ENCODE measurements around the gene FAM229B. TPM values are rescaled to one million over a fixed set of nuclear protein-coding genes. Genes with fewer than 3 reads are reported as not detected.
"Not testable (repeated sequence)": the region's sequence is repeated elsewhere in the genome, so short reads cannot be mapped to it uniquely, and the experiment has no call there.

Gene FAM229B
- total RNA-seq, 1 experiment from 2014 or later: 13.1 TPM

DNA sequence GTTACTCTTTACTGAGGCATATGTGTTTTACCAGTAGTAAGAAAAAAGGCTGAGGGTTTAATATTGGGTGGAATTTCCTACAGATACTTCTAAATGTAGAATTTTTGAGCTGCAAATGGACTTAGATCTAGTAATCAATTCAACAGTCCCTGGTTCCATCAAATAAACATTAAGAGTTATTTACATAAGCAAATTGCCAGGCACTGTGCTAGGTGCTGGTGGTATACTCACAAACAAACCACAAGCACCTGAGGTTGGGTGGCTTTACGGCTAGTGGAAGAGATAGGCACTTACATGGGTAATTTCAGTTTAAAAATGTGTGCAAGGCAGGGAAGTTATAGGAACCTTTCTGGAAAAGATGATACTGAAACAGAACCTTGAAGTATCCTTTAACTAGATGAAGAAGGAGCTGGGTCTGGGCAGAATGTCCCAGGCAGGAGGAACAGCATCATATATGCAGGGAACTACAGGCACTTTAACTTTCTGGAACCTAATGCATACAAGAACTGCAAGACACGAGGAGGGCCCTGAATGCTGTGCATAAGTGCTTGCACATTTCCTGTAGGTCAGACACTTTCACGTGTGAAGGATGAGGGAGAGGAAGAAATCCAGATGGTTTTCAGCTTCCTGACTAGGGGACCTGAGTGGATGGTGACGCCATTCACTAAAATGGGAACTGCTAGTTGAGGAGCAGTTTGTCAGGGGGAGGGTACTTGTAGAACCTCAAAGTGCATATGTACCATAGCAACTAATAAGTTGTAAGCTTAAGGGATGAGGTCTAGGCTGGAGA lies 29.0 kb upstream of the FAM229B start:
- no peak for DNase-seq (ENCODE audit: low read depth)
- in situ Hi-C loops (cut with HindIII; ENCODE audit: low pct_unique_long_range_greater_than_20kb, low sequenced_read_pairs): no loop called here

DNA sequence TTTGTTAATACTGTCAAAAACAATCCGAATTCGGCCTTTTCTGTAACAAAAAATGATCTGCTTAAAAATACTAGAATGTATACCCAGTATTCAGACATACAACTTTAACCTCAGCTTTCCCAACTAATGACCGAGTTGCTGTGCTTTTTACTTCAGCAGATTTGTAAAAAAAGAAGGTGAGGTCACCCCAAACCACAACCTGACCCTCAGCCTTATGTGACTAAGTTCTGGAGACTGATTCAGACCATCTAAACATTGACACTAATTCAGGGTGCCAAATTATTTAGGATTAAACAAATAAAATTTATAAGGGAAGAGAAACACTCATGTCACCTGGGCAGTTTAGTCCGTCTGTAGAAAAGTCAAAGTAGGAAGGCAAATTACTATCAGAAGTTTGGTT lies 25.8 kb upstream of the FAM229B start:
- in situ Hi-C loops (cut with HindIII; ENCODE audit: low pct_unique_long_range_greater_than_20kb, low sequenced_read_pairs): no loop called here
- no peak for DNase-seq (ENCODE audit: low read depth)

DNA sequence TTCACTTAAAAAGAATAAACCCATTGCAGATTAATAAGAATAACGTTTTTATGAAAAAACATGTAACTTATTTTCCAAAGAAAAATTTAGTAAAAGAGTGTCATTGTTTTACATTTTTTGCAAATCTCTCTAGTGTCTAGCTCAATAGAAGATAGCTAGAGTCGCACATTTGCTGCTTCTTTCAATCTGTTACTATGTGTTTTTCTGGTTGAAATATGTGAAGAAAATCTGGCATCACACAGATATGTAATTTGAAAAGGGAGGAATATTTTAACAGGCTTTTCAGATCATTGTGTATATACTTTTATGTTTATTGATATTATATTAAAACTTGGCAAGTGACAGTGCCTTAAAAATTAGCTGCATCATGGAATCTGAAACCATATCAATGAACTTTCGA lies 24.4 kb upstream of the FAM229B start:
- in situ Hi-C loops (cut with HindIII; ENCODE audit: low pct_unique_long_range_greater_than_20kb, low sequenced_read_pairs): no loop called here

DNA sequence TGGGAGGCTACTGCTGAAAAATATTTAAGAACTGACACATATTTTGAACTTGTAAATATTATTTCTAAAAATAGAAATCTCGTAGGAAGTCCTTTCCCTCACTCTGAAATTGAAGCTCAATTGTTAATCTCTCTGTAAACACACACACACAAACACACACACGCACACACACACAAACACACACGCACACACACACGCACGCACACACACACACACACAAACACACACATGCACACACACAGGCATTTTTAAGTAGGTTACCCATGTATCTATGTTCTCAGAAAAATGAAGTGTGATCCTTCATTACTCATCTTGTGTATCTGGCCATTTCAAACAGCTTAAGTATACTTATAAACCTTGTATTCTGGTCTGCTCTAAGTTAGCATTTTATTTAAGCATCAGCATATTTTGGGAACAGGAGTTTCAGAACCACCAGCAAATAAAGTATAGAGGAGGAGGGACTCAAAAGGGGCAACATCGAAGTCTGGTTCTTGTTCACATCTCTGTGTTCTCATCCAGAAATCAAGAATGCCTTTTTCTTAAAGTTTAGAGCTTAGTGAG lies 21.9 kb upstream of the FAM229B start:
- DNase-seq (ENCODE audit: low read depth): no peak
- in situ Hi-C loops (cut with HindIII; ENCODE audit: low pct_unique_long_range_greater_than_20kb, low sequenced_read_pairs): no loop called here

More for the DNA sequence above, 24.4 kb upstream of the FAM229B start:
- DNase-seq (ENCODE audit: low read depth): no peak

DNA sequence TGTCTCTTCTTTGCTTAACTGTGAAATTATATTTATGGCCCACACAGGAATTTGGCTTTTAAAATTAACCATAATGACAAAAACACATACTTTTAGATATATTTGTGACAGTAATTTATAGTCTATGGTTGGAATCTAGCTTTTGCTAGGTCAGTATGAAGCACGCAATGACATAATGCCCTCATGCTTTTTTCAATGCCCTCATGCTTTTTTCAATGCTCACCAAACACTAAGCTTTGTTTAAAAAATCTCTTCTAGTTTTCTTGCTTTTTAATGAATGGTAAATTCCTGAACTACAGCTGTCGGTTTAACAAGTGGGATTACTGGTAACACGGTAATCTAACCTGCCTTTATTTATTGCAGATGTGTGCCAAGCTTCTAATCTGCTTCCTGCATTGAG lies 20.8 kb upstream of the FAM229B start:
- in situ Hi-C loops (cut with HindIII; ENCODE audit: low pct_unique_long_range_greater_than_20kb, low sequenced_read_pairs): no loop called here
- DNase-seq (ENCODE audit: low read depth): no peak

DNA sequence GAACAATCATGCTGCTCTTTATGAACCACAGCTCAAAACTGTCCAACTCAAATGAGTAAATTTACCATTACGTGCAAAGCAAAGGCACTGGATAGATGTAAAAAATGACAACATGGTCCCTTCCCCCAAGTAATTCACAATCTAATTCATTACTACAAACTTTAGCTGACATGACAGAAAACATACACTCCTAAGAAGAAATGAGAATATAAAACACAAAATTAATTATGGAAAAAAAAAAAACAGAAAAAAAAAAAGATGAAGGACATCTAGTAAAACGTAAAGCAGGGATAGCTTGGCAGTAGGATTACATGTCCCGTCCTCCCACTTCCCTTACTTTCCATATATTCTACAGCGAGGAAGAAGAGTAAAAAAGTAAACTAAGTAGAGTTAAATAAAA lies 5.8 kb upstream of the FAM229B start:
- in situ Hi-C loops (cut with HindIII; ENCODE audit: low pct_unique_long_range_greater_than_20kb, low sequenced_read_pairs): no loop called here
- DNase-seq (ENCODE audit: low read depth): no peak

DNA sequence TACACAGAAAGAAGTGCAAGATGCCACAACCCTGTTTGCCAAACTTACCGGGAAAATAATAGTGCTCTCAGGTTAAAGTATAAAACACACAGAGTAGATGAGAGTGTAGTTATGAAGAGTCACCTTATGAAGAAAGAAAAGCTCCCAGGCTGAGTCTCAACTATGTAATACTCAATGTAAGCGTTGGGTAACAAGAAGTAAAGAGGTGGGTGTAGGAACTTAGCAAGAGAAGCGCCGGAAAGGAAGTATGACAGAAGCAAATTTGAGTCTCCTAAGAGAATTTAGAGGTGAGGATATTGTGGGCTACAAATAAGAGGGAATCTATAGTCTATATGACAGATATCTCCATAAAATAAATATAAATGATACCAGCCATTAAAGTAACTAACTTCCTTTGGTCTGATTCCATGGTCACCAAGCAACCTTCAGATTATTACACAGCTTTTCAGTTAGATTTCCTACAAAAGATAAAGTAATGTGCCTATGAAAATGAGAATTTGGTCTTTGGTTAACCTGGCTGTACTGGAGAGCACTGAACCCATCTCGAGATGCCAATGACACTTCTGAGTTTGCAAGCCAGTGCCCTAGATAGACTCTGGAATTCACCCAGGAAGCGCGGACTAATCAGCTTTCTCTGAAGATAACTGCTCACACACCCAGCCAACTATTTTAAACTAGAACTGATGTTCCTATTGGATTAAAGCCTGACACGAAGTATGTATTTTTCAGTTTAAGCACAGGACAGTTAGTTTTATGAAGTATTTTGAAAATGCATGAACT lies 1.9 kb upstream of the FAM229B start:
- in situ Hi-C loops (cut with HindIII; ENCODE audit: low pct_unique_long_range_greater_than_20kb, low sequenced_read_pairs): no loop called here
- no peak for DNase-seq (ENCODE audit: low read depth)

DNA sequence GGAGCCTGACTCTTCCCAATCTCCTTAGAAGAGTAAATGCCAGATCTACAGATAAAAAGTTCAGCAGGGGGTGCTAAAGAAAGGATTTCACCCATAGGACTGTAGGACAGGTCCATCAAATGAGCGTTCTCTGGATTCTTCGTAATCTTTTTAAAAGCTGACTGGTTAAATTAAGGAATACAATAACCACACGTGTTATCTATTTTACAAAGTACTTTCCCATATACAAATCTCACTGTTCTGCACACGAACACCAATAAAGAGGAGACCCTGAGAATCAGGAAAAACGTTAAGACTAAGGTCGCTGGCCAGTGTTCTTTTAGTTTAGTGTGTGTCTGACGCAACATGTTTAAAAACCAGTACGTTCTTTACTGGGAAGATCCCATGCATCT lies 651 bp upstream of the FAM229B start:
- in situ Hi-C loops (cut with HindIII; ENCODE audit: low pct_unique_long_range_greater_than_20kb, low sequenced_read_pairs): no loop called here
- peak; percentile 38 for DNase-seq (ENCODE audit: low read depth)

DNA sequence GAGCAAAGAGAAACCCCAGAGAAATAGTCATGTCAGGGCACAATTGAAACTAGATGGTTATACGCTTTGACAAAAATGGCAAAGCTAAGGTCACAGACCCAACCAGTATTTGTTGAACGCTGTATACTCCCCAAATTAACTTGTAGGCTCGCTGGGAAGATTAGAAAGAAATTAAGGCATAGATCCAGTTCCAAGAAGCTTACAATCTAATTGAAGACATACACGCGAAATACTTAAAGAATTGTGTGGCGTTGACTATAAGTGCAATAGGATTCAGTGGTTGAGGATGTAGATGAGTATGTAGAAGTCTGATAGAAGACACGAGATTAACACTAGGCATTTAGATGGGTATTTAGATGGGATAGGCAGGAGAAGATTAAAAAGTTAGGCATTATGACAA lies 525 bp downstream of the FAM229B start:
- in situ Hi-C loops (cut with HindIII; ENCODE audit: low pct_unique_long_range_greater_than_20kb, low sequenced_read_pairs): no loop called here

DNA sequence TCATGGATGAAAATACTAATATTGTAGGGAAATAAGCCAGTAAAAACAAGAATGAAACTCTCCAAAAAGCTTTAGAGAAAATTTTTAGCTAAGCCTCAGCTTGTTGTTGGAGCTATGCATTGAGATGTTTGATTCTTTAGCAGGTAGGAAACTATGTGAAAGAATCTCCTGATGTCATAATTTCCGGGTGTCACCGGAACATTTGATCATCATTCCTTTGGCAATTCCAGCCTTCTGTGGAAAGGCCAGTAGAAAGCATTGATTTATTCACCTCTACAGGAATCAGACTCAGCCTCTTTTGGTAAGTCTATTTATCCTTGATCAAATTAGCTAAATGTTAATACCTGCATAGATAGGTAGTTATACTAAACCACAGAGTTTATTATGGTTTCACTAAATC lies 9.5 kb downstream of the FAM229B start:
- no peak for DNase-seq (ENCODE audit: low read depth)
- in situ Hi-C loops (cut with HindIII; ENCODE audit: low pct_unique_long_range_greater_than_20kb, low sequenced_read_pairs): no loop called here

More for the DNA sequence above, 525 bp downstream of the FAM229B start:
- no peak for DNase-seq (ENCODE audit: low read depth)

DNA sequence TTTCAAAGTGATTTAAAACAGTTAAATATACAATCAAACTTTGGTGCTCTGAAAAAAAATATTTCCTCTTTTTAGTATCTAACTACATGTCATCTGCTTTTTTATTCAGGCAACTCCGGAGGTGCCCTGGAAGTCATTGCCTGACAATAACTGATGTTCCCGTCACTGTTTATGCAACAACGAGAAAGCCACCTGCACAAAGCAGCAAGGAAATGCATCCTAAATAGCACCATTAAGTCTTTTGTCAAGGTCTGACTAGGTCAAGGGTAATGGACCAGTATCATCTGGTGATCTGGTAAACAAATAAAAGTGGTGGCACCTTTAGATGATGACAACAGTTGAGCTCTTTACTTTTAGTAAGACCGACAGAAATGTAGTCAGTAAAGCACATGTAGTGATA lies 13.2 kb downstream of the FAM229B start:
- in situ Hi-C loops (cut with HindIII; ENCODE audit: low pct_unique_long_range_greater_than_20kb, low sequenced_read_pairs): no loop called here
- DNase-seq (ENCODE audit: low read depth): no peak

DNA sequence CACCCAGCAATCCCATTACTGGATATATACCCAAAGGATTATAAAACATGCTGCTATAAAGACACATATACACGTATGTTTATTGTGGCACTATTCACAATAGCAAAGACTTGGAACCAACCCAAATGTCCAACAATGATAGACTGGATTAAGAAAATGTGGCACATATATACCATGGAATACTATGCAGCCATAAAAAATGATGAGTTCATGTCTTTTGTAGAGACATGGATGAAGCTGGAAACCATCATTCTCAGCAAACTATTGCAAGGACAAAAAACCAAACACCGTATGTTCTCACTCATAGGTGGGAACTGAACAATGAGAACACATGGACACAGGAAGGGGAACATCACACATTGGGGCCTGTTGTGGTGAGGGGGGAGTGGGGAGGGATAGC lies 18.6 kb downstream of the FAM229B start:
- in situ Hi-C loops (cut with HindIII; ENCODE audit: low pct_unique_long_range_greater_than_20kb, low sequenced_read_pairs); DNase-seq (ENCODE audit: low read depth): not testable (repeated sequence)

DNA sequence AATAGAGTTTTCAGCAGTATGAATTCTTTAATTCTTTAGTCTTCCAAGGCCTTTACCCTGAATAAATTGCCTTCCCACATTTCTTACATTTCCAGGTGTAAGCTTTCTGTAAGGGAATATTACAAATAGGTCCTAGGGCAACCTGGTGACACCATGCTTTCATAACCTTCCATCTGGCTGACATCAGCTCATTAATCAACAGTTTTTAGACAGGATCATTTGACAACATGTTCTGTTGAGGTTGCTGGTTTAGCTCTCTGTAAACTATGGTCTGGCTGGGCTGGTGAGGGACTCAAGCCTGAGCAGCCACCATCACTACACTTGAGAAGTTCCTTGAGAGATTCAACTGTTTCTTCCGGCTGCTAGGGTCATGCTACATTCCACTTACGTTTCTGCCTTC lies 19.2 kb downstream of the FAM229B start:
- in situ Hi-C loops (cut with HindIII; ENCODE audit: low pct_unique_long_range_greater_than_20kb, low sequenced_read_pairs): no loop called here
- DNase-seq (ENCODE audit: low read depth): no peak

DNA sequence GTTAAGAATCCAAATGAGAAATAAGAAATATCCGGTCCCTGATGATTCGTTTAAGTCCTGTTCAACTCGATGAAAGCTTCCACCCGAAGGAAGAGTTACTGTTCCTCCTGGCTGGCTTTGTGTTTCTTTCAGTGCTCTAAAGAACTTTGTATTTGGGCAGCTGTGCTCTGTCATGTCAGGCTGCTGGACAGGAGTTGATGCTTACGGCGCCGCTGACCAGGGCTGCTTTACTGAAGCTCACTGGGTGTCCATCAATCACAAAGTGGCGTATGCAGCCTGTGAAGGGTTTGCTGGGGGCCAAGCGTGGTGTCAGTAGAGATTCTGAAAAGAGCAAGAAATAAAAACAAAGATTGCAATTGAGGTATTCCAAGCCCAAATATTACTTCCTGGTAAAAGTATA lies 21.9 kb downstream of the FAM229B start:
- in situ Hi-C loops (cut with HindIII; ENCODE audit: low pct_unique_long_range_greater_than_20kb, low sequenced_read_pairs): no loop called here
- no peak for DNase-seq (ENCODE audit: low read depth)

DNA sequence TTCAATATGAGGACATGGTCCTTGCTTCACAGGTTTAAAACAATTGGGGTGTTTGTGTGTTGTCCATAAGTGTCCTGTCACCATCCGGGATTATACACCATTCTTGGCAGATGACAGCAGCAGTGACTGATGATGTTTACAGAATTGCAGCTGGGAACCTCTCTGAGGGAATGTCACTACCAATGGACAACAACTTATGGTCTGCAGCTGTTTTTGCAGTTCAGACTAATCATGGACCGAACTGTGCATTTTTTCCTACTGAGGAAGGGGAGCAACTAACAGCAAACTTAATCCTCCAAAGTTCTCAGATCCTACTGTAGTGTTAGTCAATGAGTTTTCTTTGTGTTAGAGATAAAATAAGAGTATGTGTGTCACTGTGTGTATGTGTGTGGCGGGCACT lies 26.0 kb downstream of the FAM229B start:
- DNase-seq (ENCODE audit: low read depth): no peak
- in situ Hi-C loops (cut with HindIII; ENCODE audit: low pct_unique_long_range_greater_than_20kb, low sequenced_read_pairs): no loop called here

DNA sequence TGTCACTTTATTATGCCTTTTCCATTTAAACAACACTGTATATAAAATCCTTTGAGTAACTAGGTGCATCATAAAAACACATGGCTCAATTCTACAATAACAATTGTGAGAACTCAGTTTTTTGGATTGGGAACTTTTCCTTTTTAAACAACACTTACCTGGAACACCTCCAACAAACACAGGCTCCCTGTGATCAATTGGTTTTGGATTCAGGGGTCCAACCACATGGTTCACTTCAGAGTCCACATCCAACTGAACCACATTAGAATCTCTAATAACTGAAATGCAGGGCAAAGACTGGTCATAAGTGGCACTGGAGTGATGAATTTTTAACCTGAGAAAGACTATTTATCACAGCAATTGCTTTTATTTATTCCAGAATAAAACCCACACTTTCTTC lies 26.5 kb downstream of the FAM229B start:
- in situ Hi-C loops (cut with HindIII; ENCODE audit: low pct_unique_long_range_greater_than_20kb, low sequenced_read_pairs): no loop called here
- DNase-seq (ENCODE audit: low read depth): no peak

DNA sequence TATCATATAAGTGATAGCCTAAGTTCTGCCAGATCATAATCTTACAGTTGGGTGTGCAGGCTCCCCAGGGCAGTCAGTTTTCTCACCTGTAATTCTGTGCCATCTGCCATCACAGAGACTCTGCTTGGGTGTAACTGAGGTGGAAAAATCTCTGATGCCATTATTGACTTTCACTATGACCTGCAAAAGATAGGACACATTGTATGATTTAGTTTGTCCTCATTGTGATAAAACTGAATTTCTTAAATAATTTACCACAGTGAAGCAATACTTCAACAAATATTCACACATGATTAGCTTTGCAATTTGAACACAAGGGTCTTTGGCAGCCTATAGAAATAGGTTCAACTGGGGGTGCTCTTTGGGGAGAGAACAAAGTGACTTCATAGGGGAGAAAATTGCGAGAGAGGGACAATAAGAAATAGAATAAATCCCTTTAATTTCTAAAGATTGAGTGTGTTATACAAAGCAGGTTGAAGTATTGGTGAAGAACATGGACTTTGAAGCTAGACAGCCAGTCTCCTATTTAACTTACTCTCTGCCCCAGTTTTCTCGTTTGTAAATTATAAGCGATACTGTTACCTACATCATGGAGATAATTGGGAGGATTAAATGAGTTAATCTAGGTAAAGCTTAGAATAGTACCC lies 27.3 kb downstream of the FAM229B start:
- no peak for DNase-seq (ENCODE audit: low read depth)
- in situ Hi-C loops (cut with HindIII; ENCODE audit: low pct_unique_long_range_greater_than_20kb, low sequenced_read_pairs): no loop called here

DNA sequence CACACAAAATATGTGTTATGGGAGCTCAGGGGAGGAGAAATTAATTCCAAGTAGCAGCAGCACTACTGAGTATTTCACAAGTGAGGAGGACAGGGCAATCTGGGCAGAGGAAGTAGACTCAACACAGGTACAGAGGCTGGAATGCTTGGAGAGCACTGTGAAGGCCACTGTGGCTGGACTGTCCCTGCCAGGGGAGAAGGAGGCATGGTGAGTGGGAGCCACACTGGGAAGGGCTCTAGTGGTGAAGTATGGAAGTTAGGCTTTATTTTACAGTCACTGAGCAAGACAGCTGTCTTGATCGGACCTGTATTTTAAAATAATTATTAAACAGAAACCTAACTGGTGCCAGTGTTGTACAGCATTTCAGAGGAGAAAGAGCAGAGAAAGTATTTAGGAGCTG lies 28.8 kb downstream of the FAM229B start:
- in situ Hi-C loops (cut with HindIII; ENCODE audit: low pct_unique_long_range_greater_than_20kb, low sequenced_read_pairs): no loop called here

DNA sequence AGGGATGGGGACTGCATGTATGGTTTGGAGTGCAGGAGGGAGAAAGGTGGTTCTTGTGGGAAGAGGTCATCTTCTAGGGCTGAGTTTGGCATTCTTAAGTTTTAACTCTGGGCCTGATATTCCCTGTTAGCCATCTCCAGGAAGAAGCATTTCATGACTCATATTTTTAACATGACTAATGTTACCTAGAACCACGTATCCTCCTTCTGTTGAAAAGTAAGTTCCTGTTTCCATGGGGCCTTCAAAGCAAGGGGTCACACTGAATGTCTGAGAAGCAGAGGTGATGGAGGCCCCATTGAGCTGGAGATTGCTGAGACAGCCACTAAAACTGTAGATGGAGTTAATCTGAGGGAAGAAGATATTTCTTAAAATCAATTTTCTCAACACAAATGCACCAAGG lies 30.2 kb downstream of the FAM229B start:
- in situ Hi-C loops (cut with HindIII; ENCODE audit: low pct_unique_long_range_greater_than_20kb, low sequenced_read_pairs): no loop called here
- peak; percentile 1 for DNase-seq (ENCODE audit: low read depth)

More for the DNA sequence above, 28.8 kb downstream of the FAM229B start:
- no peak for DNase-seq (ENCODE audit: low read depth)

Data from Caki2 (cell line).